GM23338 (cell line): ENCODE results near the gene PGM1. TPM values are rescaled to one million over a fixed set of nuclear protein-coding genes. Genes with fewer than 3 reads are reported as not detected.

Experiments
- ATAC-seq: fragments of 200-7000 bp; cut with Tn5 transposase; 3 replicates; pipeline ENCODE4 v1.9.1; 2020
- DNase-seq: peaks from one replicate; pipeline ENCODE4 v3.0.0-alpha.2; 2015; ENCODE audit warnings: low spot score
- H2AFZ ChIP-seq: fragments of 200-600 bp; sonication (generic); 2 replicates; pipeline ENCODE4 v1.8.0; 2016; ENCODE audit warnings: antibody characterized with exemption, mild to moderate bottlenecking, moderate library complexity
- H3F3A ChIP-seq: fragments of 200-600 bp; sonication (generic); replicated peaks from 2 replicates; pipeline ENCODE4 v1.8.0; 2017; ENCODE audit warnings: antibody characterized with exemption, mixed run types, low read depth
- H3K27ac ChIP-seq: fragments of 200-600 bp; sonication (generic); 2 replicates; pipeline ENCODE4 v1.6.1; 2016; ENCODE audit warnings: low read depth
- H3K27me3 ChIP-seq: fragments of 200-600 bp; sonication (generic); 2 replicates; pipeline ENCODE4 v1.8.0; 2016; ENCODE audit warnings: mild to moderate bottlenecking, mixed run types, moderate library complexity; ENCODE audit not compliant: insufficient read depth
- H3K36me3 ChIP-seq: fragments of 200-600 bp; sonication (generic); 2 replicates; pipeline ENCODE4 v1.8.0; 2016; ENCODE audit warnings: mild to moderate bottlenecking; ENCODE audit not compliant: insufficient read depth
- H3K4me1 ChIP-seq: fragments of 200-600 bp; sonication (generic); 2 replicates; pipeline ENCODE4 v1.8.0; 2016; ENCODE audit warnings: mild to moderate bottlenecking, moderate library complexity; ENCODE audit not compliant: insufficient read depth
- H3K4me2 ChIP-seq: fragments of 200-600 bp; sonication (generic); 2 replicates; pipeline ENCODE4 v1.7.1; 2017; ENCODE audit warnings: mixed run types
- H3K4me3 ChIP-seq: fragments of 200-600 bp; sonication (generic); 2 replicates; pipeline ENCODE4 v1.6.1; 2016; ENCODE audit warnings: mixed run types
- H3K79me2 ChIP-seq: fragments of 200-600 bp; sonication (generic); replicated peaks from 2 replicates; pipeline ENCODE4 v1.8.0; 2017; ENCODE audit warnings: mild to moderate bottlenecking; ENCODE audit not compliant: insufficient read depth
- H3K9me2 ChIP-seq: fragments of 200-600 bp; sonication (generic); 2 replicates; pipeline ENCODE4 v1.8.0; 2017; ENCODE audit not compliant: insufficient read depth
- H4K20me1 ChIP-seq: fragments of 200-600 bp; sonication (generic); replicated peaks from 2 replicates; pipeline ENCODE4 v1.8.0; 2017; ENCODE audit warnings: mild to moderate bottlenecking; ENCODE audit not compliant: insufficient read depth
- H3K27ac Mint-ChIP-seq: 2 replicates; pipeline ENCODE4 v1.8.0; 2020; ENCODE audit warnings: inconsistent platforms, mild to moderate bottlenecking, moderate library complexity, mixed read lengths
- H3K27me3 Mint-ChIP-seq: 3 replicates; pipeline ENCODE4 v1.8.0; 2022; ENCODE audit warnings: low read depth, mild to moderate bottlenecking, moderate library complexity, mixed read lengths, inconsistent platforms; ENCODE audit not compliant: insufficient read depth, poor library complexity
- H3K36me3 Mint-ChIP-seq: 3 replicates; pipeline ENCODE4 v1.8.0; 2021; ENCODE audit warnings: low read depth, mild to moderate bottlenecking, inconsistent platforms, moderate library complexity, mixed read lengths
- H3K4me1 Mint-ChIP-seq: 3 replicates; pipeline ENCODE4 v1.8.0; 2020; ENCODE audit warnings: mild to moderate bottlenecking, inconsistent platforms, mixed read lengths
- H3K4me3 Mint-ChIP-seq: 3 replicates; pipeline ENCODE4 v1.8.0; 2021; ENCODE audit warnings: moderate library complexity, mild to moderate bottlenecking, inconsistent platforms, mixed read lengths
- H3K9me3 Mint-ChIP-seq: 3 replicates; pipeline ENCODE4 v1.8.0; 2020; ENCODE audit warnings: moderate library complexity, mild to moderate bottlenecking, inconsistent platforms, mixed read lengths
- CREB1 ChIP-seq: fragments of 250-450 bp; sonication (Bioruptor Pico); IDR thresholded peaks from 2 replicates; pipeline ENCODE4 v1.5.0; 2020; ENCODE audit warnings: low read depth, mild to moderate bottlenecking, moderate library complexity
- CTCF ChIP-seq, 2 experiments: fragments of 200-600 bp in 1 of 2; sonication (generic) in 1 of 2; conservative IDR thresholded peaks; 2 replicates each; pipeline versions ENCODE4 v1.5.1 to v1.6.1; 2016 to 2017; ENCODE audit warnings: antibody characterized with exemption in 2 of 2, low read depth in 2 of 2, mild to moderate bottlenecking in 2 of 2, moderate library complexity in 1 of 2
- ETS1 ChIP-seq: IDR thresholded peaks from 2 replicates; pipeline ENCODE4 v1.6.1; 2016; ENCODE audit warnings: antibody characterized with exemption
- EZH2phosphoT487 ChIP-seq: fragments of 200-600 bp; sonication (generic); IDR thresholded peaks from one replicate; pipeline ENCODE4 v1.8.1; 2018; ENCODE audit warnings: antibody characterized with exemption; ENCODE audit not compliant: unreplicated experiment
- POLR2AphosphoS5 ChIP-seq: IDR thresholded peaks from 2 replicates; pipeline ENCODE4 v1.6.1; 2016; ENCODE audit warnings: antibody characterized with exemption, low read depth
- STAT1 ChIP-seq: IDR thresholded peaks from one replicate; pipeline ENCODE4 v1.6.1; 2016; ENCODE audit warnings: antibody characterized with exemption; ENCODE audit not compliant: unreplicated experiment
- ZNF114 ChIP-seq: fragments of 250-450 bp; sonication (Bioruptor Pico); IDR thresholded peaks from 2 replicates; pipeline ENCODE4 v1.5.0; 2020; ENCODE audit warnings: mild to moderate bottlenecking, moderate library complexity
- polyA plus RNA-seq: library from polyadenylated mRNA; unstranded; fragments of >200 nt; fragmentation: Nextera tagmentation; extraction: Ambion mirVana; gene quantifications from 2 replicates; pipeline ENCODE4 v1.2.1, GENCODE V29; 2016
- total RNA-seq: library from RNA; depleted of rRNA; stranded (reverse); fragments of >200 nt; shearing (Covaris generic); gene quantifications from 2 replicates; pipeline ENCODE4 v1.2.3, GENCODE V29; 2014
- TF ChIP-seq, protein P1 (sequence below): fragments of 250-450 bp; sonication (Bioruptor Pico); IDR thresholded peaks from 2 replicates; pipeline ENCODE4 v1.5.0; 2020; ENCODE audit warnings: mild to moderate bottlenecking, moderate library complexity

The PGM1 gene
- total and polyA plus RNA-seq, 2 experiments from 2014 or later, result 20.9 to 71.9 TPM

- no peak overlapping the region for H3K27ac ChIP-seq
- Mint-ChIP-seq H3K4me1 (peaks cover 8% of the 10 kb centered on the region), H3K4me3 (no peak overlapping the region), H3K9me3 (no peaks in the 10 kb centered on the region), H3K36me3 (no peaks in the 10 kb centered on the region; the same call in 2 of the 3 replicates), H3K27me3 (peaks cover 5% of the 10 kb centered on the region), H3K27ac (no peak overlapping the region)
- no peak for ATAC-seq
- H3K79me2 ChIP-seq, result no peaks in the 10 kb centered on the region
- TF ChIP-seq EZH2phosphoT487, result no peak
- TF ChIP-seq POLR2AphosphoS5, result no peak
- no peak for TF ChIP-seq ZNF114
- no peak for TF ChIP-seq CTCF (conservative IDR thresholded peaks at IDR 0.05; ENCODE audit: low read depth in 2 of 2)
- no peak for TF ChIP-seq CREB1 (CRISPR knock-in tag)
- TF ChIP-seq STAT1, result no peak
- TF ChIP-seq, protein P1, sequence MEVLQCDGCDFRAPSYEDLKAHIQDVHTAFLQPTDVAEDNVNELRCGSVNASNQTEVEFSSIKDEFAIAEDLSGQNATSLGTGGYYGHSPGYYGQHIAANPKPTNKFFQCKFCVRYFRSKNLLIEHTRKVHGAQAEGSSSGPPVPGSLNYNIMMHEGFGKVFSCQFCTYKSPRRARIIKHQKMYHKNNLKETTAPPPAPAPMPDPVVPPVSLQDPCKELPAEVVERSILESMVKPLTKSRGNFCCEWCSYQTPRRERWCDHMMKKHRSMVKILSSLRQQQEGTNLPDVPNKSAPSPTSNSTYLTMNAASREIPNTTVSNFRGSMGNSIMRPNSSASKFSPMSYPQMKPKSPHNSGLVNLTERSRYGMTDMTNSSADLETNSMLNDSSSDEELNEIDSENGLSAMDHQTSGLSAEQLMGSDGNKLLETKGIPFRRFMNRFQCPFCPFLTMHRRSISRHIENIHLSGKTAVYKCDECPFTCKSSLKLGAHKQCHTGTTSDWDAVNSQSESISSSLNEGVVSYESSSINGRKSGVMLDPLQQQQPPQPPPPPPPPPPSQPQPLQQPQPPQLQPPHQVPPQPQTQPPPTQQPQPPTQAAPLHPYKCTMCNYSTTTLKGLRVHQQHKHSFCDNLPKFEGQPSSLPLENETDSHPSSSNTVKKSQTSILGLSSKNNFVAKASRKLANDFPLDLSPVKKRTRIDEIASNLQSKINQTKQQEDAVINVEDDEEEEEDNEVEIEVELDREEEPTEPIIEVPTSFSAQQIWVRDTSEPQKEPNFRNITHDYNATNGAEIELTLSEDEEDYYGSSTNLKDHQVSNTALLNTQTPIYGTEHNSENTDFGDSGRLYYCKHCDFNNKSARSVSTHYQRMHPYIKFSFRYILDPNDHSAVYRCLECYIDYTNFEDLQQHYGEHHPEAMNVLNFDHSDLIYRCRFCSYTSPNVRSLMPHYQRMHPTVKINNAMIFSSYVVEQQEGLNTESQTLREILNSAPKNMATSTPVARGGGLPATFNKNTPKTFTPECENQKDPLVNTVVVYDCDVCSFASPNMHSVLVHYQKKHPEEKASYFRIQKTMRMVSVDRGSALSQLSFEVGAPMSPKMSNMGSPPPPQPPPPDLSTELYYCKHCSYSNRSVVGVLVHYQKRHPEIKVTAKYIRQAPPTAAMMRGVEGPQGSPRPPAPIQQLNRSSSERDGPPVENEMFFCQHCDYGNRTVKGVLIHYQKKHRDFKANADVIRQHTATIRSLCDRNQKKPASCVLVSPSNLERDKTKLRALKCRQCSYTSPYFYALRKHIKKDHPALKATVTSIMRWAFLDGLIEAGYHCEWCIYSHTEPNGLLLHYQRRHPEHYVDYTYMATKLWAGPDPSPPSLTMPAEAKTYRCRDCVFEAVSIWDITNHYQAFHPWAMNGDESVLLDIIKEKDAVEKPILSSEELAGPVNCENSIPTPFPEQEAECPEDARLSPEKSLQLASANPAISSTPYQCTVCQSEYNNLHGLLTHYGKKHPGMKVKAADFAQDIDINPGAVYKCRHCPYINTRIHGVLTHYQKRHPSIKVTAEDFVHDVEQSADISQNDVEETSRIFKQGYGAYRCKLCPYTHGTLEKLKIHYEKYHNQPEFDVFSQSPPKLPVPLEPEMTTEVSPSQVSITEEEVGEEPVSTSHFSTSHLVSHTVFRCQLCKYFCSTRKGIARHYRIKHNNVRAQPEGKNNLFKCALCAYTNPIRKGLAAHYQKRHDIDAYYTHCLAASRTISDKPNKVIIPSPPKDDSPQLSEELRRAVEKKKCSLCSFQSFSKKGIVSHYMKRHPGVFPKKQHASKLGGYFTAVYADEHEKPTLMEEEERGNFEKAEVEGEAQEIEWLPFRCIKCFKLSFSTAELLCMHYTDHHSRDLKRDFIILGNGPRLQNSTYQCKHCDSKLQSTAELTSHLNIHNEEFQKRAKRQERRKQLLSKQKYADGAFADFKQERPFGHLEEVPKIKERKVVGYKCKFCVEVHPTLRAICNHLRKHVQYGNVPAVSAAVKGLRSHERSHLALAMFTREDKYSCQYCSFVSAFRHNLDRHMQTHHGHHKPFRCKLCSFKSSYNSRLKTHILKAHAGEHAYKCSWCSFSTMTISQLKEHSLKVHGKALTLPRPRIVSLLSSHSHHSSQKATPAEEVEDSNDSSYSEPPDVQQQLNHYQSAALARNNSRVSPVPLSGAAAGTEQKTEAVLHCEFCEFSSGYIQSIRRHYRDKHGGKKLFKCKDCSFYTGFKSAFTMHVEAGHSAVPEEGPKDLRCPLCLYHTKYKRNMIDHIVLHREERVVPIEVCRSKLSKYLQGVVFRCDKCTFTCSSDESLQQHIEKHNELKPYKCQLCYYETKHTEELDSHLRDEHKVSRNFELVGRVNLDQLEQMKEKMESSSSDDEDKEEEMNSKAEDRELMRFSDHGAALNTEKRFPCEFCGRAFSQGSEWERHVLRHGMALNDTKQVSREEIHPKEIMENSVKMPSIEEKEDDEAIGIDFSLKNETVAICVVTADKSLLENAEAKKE, result no peak
- no peak for TF ChIP-seq ETS1
- no peaks in the 10 kb centered on the region for H3K27me3 ChIP-seq
- H3K4me2 ChIP-seq, result no peak overlapping the region
- H4K20me1 ChIP-seq, result no peaks in the 10 kb centered on the region
- 0 out of 2 replicates have a peak, but pooled peaks cover 5% of the 10 kb centered on the region for H3K9me2 ChIP-seq
- no peak for DNase-seq
- no peak overlapping the region for H2AFZ ChIP-seq
- H3F3A ChIP-seq, result no peaks in the 10 kb centered on the region
- no peaks in the 10 kb centered on the region for H3K36me3 ChIP-seq
- H3K4me3 ChIP-seq, result no peak overlapping the region
- H3K4me1 ChIP-seq, result peaks cover 11% of the 10 kb centered on the region
Observed at GRCh38 chr1:63698001-63698838, 105.0 kb downstream of the PGM1 start.
